ENCODE measurements around the gene DMTF1.

DNA sequence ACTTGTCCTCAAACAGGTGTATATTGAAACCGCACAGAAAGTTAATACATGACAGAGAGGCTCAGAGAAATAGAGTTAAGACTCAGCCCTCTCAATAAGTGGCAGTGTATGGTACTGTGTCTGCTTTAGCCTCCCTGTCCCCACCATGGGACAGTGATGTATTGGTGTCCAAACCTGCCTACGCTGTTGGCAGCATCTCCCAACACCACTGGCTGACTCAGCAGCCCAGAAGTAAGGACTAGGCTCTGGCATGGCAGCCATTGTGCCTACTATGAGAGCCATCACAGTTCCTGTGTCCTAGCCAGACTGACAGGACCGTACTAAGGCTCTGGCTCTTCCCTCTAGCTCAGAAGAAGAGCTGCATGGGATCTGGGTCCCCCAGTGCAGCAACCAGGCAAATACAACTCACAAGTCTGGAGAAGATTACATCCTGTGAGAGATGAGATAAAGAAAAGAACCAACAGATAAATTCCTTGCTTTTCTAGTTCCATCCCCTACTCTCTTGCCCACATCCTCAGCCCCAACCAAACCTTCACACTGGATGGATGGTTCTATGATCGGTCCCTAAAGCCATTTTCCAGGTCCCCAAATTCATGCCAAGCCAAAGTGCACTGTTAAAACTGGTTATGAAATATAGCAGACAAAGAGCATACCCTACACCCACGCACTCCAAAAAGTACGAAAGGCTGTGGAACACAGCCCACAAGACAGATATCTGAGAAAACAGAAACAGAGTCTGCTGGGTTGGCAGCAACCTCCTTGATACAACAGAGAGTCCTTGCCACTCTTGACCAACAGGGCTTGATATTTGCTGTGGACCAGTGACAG lies 44.1 kb upstream of the DMTF1 start:
- TF ChIP-seq, protein P1, sequence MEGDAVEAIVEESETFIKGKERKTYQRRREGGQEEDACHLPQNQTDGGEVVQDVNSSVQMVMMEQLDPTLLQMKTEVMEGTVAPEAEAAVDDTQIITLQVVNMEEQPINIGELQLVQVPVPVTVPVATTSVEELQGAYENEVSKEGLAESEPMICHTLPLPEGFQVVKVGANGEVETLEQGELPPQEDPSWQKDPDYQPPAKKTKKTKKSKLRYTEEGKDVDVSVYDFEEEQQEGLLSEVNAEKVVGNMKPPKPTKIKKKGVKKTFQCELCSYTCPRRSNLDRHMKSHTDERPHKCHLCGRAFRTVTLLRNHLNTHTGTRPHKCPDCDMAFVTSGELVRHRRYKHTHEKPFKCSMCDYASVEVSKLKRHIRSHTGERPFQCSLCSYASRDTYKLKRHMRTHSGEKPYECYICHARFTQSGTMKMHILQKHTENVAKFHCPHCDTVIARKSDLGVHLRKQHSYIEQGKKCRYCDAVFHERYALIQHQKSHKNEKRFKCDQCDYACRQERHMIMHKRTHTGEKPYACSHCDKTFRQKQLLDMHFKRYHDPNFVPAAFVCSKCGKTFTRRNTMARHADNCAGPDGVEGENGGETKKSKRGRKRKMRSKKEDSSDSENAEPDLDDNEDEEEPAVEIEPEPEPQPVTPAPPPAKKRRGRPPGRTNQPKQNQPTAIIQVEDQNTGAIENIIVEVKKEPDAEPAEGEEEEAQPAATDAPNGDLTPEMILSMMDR (IDR thresholded peaks at IDR 0.05), result no peak
- TF ChIP-seq POLR2A (IDR thresholded peaks at IDR 0.05) (no peak), EP300 (IDR thresholded peaks at IDR 0.05; ENCODE audit: low read depth) (no peak), POLR2AphosphoS5 (IDR thresholded peaks at IDR 0.05) (no peak)
